Upper lobe of left lung (tissue), 4 donors: ENCODE data around the gene HOXC6.

Source experiments
- CTCF ChIP-seq, 6 experiments: fragments of 450-650 bp in 4 of 6; fragments of 200-600 bp in 2 of 6; sonication (generic) in 2 of 6; IDR thresholded peaks; one replicate each; pipeline ENCODE4 v1.5.1; 2016 to 2019; ENCODE audit warnings: antibody characterized with exemption in 6 of 6
- EP300 ChIP-seq, 4 donors: sonication (generic); formaldehyde crosslinking; IDR thresholded peaks; one replicate each; pipeline ENCODE4 v1.5.1; 2017; ENCODE audit warnings: antibody characterized with exemption in 4 of 4, control low read depth in 2 of 4
- POLR2A ChIP-seq, 4 donors: fragments of 450-650 bp; IDR thresholded peaks; one replicate each; pipeline ENCODE4 v1.5.1; 2016 to 2017; ENCODE audit warnings: antibody characterized with exemption in 4 of 4, mild to moderate bottlenecking in 2 of 4
- POLR2AphosphoS5 ChIP-seq, 2 donors: sonication (generic); formaldehyde crosslinking; IDR thresholded peaks; one replicate each; pipeline ENCODE4 v1.5.1; 2017; ENCODE audit warnings: antibody characterized with exemption in 2 of 2

GRCh38 chr12:53981634-53982565 is 46.3 kb upstream of the HOXC6 start:
- TF ChIP-seq POLR2A (IDR thresholded peaks at IDR 0.05) (no peak), POLR2AphosphoS5 (IDR thresholded peaks at IDR 0.05) (no peak), CTCF (IDR thresholded peaks at IDR 0.05) (no peak), EP300 (IDR thresholded peaks at IDR 0.05) (no peak)
